CD14-positive monocyte (primary cell): ENCODE results near the gene ANKRD52. TPM values are rescaled to one million over a fixed set of nuclear protein-coding genes. Genes with fewer than 3 reads are reported as not detected.

Experiments used
- DNase-seq, 3 donors: peaks; one replicate each; pipeline ENCODE4 v3.0.0-alpha.2; 2011 to 2022
- H2AFZ ChIP-seq: 2 replicates; pipeline ENCODE4 v1.6.0; 2012; ENCODE audit warnings: mild to moderate bottlenecking, low read depth, low read length, inconsistent platforms; ENCODE audit not compliant: insufficient read depth, poor library complexity, severe bottlenecking
- H3K27ac ChIP-seq, 2 donors: 1 replicate in 1 of 2; 2 replicates in 1 of 2; pipeline ENCODE4 v1.5.1; 2012 to 2013; ENCODE audit warnings: low read length in 2 of 2, control low read depth in 1 of 2, inconsistent platforms in 1 of 2, low read depth in 1 of 2, mild to moderate bottlenecking in 1 of 2
- H3K27me3 ChIP-seq, 2 donors: one replicate each; pipeline versions ENCODE4 v1.6.0 to v1.6.1; 2011 to 2013; ENCODE audit warnings: low read length in 2 of 2; ENCODE audit not compliant: control insufficient read depth in 2 of 2, insufficient read depth in 2 of 2
- H3K36me3 ChIP-seq, 2 donors: replicated peaks in 1 of 2; 1 replicate in 1 of 2; 2 replicates in 1 of 2; pipeline versions ENCODE4 v1.5.1 to v1.6.1; 2012 to 2013; ENCODE audit warnings: low read length in 2 of 2, control low read depth in 1 of 2, inconsistent platforms in 1 of 2, mild to moderate bottlenecking in 1 of 2; ENCODE audit not compliant: insufficient read depth in 2 of 2, control insufficient read depth in 1 of 2
- H3K4me1 ChIP-seq, 2 donors: 1 replicate in 1 of 2; 2 replicates in 1 of 2; pipeline versions ENCODE4 v1.5.1 to v1.6.1; 2012 to 2013; ENCODE audit warnings: low read length in 2 of 2, control low read depth in 1 of 2, inconsistent platforms in 1 of 2, mild to moderate bottlenecking in 1 of 2, moderate library complexity in 1 of 2; ENCODE audit not compliant: insufficient read depth in 2 of 2, control insufficient read depth in 1 of 2
- H3K4me2 ChIP-seq: replicated peaks from 2 replicates; pipeline ENCODE3; 2012; ENCODE audit warnings: low read length, moderate library complexity, mild to moderate bottlenecking; ENCODE audit not compliant: poor library complexity, severe bottlenecking; ENCODE audit errors: extremely low read depth
- H3K4me3 ChIP-seq, 3 experiments: fragments of 200-600 bp in 1 of 3; sonication (generic) in 1 of 3; replicated peaks in 1 of 3; 1 replicate in 2 of 3; 2 replicates in 1 of 3; pipeline ENCODE4 v1.5.1; 2011 to 2013; ENCODE audit warnings: low read length in 3 of 3, mild to moderate bottlenecking in 3 of 3, control low read depth in 2 of 3, low read depth in 2 of 3, inconsistent platforms in 1 of 3, moderate library complexity in 1 of 3
- H3K79me2 ChIP-seq: 2 replicates; pipeline ENCODE4 v1.6.0; 2012; ENCODE audit warnings: mild to moderate bottlenecking, control low read depth, inconsistent platforms, low read length, moderate library complexity; ENCODE audit not compliant: insufficient read depth
- H3K9ac ChIP-seq: 2 replicates; pipeline ENCODE4 v1.6.0; 2017; ENCODE audit warnings: low read length, mild to moderate bottlenecking; ENCODE audit not compliant: insufficient read depth, poor library complexity, severe bottlenecking
- H3K9me3 ChIP-seq, 2 donors: replicated peaks in 1 of 2; 1 replicate in 1 of 2; 2 replicates in 1 of 2; pipeline versions ENCODE4 v1.5.1 to v1.6.1; 2012 to 2013; ENCODE audit warnings: low read length in 2 of 2, control low read depth in 1 of 2; ENCODE audit not compliant: control insufficient read depth in 1 of 2, insufficient read depth in 1 of 2
- H4K20me1 ChIP-seq: 2 replicates; pipeline ENCODE4 v1.6.0; 2012; ENCODE audit warnings: mild to moderate bottlenecking, low read length, control low read depth, moderate library complexity; ENCODE audit not compliant: insufficient read depth
- H3K27ac Mint-ChIP-seq, 7 donors: one replicate each; pipeline ENCODE4 v1.8.0; 2020; ENCODE audit warnings: mild to moderate bottlenecking in 7 of 7, mixed read lengths in 7 of 7, moderate library complexity in 6 of 7, inconsistent platforms in 2 of 7
- H3K27me3 Mint-ChIP-seq, 3 donors: one replicate each; pipeline ENCODE4 v1.8.0; 2021 to 2022; ENCODE audit warnings: low read depth in 3 of 3, mild to moderate bottlenecking in 3 of 3, mixed read lengths in 3 of 3, moderate library complexity in 3 of 3, inconsistent platforms in 1 of 3
- H3K36me3 Mint-ChIP-seq, 2 donors: one replicate each; pipeline ENCODE4 v1.8.0; 2020; ENCODE audit warnings: mixed read lengths in 2 of 2, inconsistent platforms in 1 of 2, mild to moderate bottlenecking in 1 of 2
- H3K4me1 Mint-ChIP-seq: one replicate; pipeline ENCODE4 v1.8.0; 2020; ENCODE audit warnings: mild to moderate bottlenecking, mixed read lengths
- H3K4me3 Mint-ChIP-seq, 2 donors: one replicate each; pipeline ENCODE4 v1.8.0; 2020; ENCODE audit warnings: mild to moderate bottlenecking in 2 of 2, mixed read lengths in 2 of 2, moderate library complexity in 1 of 2
- H3K9me3 Mint-ChIP-seq, 7 donors: one replicate each; pipeline ENCODE4 v1.8.0; 2020 to 2022; ENCODE audit warnings: mixed read lengths in 7 of 7, mild to moderate bottlenecking in 6 of 7, moderate library complexity in 6 of 7, inconsistent platforms in 2 of 7
- WGBS: methylation state at CpG from one replicate; pipeline ENCODE4 v1.1.5; 2013; ENCODE audit warnings: missing lambda C conversion rate; ENCODE audit not compliant: insufficient coverage; 5-methylcytosine and 5-hydroxymethylcytosine counted together
- intact Hi-C, 2 donors: fragments of 100-400 bp; cut with micrococcal nuclease; formaldehyde crosslinking; loops; one replicate each; pipeline versions ENCODE4 v1.15.0 to v1.15.1; 2023
- polyA plus RNA-seq, 3 donors: library from polyadenylated mRNA; depleted of rRNA in 1 of 3; unstranded in 2 of 3; stranded (reverse) in 1 of 3; fragments of 300-500 nt in 2 of 3; fragments of >200 nt in 1 of 3; fragmentation: Illumina TruSeq in 2 of 3; gene quantifications; 1 replicate in 2 of 3; 2 replicates in 1 of 3; pipeline ENCODE4 v1.2.3, GENCODE V29; 2012 to 2021
- TF ChIP-seq, protein P1 (sequence below): fragments of 200-600 bp; IDR thresholded peaks from one replicate; pipeline ENCODE4 v1.8.0; 2022; ENCODE audit warnings: antibody characterized with exemption, mild to moderate bottlenecking

The ANKRD52 gene
- polyA plus RNA-seq, 3 donors: 1.5 to 12.4 (median 2.4) TPM

GRCh38 chr12:56236091-56236490 lies 22.1 kb downstream of the ANKRD52 start:
- 100% methylated on average over 5 of the region's 6 CpGs for WGBS
- no peaks in the 10 kb centered on the region for H4K20me1 ChIP-seq
- peaks cover 8 to 28% of the 10 kb centered on the region in 2 donors for H3K36me3 ChIP-seq
- H3K79me2 ChIP-seq: no peaks in the 10 kb centered on the region
- H3K9ac ChIP-seq: no peak overlapping the region
- Mint-ChIP-seq H3K27ac (no peak overlapping the region), H3K27me3 (peaks cover 0 to 2% (median 0%) of the 10 kb centered on the region in 3 donors), H3K4me1 (no peaks in the 10 kb centered on the region), H3K36me3 (peaks cover 23 to 32% of the 10 kb centered on the region in 2 donors), H3K9me3 (no peaks in the 10 kb centered on the region), H3K4me3 (no peak overlapping the region)
- H2AFZ ChIP-seq: no peak overlapping the region
- intact Hi-C loops: no loop called here
- H3K9me3 ChIP-seq: no peaks in the 10 kb centered on the region
- no peak overlapping the region for H3K4me2 ChIP-seq
- no peak overlapping the region for H3K27ac ChIP-seq
- H3K4me3 ChIP-seq: no peak overlapping the region
- no peaks in the 10 kb centered on the region for H3K27me3 ChIP-seq
- H3K4me1 ChIP-seq: no peaks in the 10 kb centered on the region
- DNase-seq: no peak
- TF ChIP-seq, protein P1, sequence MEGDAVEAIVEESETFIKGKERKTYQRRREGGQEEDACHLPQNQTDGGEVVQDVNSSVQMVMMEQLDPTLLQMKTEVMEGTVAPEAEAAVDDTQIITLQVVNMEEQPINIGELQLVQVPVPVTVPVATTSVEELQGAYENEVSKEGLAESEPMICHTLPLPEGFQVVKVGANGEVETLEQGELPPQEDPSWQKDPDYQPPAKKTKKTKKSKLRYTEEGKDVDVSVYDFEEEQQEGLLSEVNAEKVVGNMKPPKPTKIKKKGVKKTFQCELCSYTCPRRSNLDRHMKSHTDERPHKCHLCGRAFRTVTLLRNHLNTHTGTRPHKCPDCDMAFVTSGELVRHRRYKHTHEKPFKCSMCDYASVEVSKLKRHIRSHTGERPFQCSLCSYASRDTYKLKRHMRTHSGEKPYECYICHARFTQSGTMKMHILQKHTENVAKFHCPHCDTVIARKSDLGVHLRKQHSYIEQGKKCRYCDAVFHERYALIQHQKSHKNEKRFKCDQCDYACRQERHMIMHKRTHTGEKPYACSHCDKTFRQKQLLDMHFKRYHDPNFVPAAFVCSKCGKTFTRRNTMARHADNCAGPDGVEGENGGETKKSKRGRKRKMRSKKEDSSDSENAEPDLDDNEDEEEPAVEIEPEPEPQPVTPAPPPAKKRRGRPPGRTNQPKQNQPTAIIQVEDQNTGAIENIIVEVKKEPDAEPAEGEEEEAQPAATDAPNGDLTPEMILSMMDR: no peak

- Histone ChIP-seq H3K4me3 (no peak overlapping the region), H3K79me2 (no peaks in the 10 kb centered on the region), H3K4me2 (no peak overlapping the region), H3K9me3 (no peaks in the 10 kb centered on the region), H3K27ac (no peak overlapping the region), H3K27me3 (no peaks in the 10 kb centered on the region), H3K36me3 (peaks cover 2 to 16% of the 10 kb centered on the region in 2 donors), H3K4me1 (no peaks in the 10 kb centered on the region), H2AFZ (no peak overlapping the region), H4K20me1 (no peaks in the 10 kb centered on the region), H3K9ac (no peak overlapping the region)
- TF ChIP-seq, protein P1: no peak
- peak overlapping the region in 1 of 7 donors; percentile 30 for H3K27ac Mint-ChIP-seq
- H3K36me3 Mint-ChIP-seq: peaks cover 12 to 20% of the 10 kb centered on the region in 2 donors
- H3K9me3 Mint-ChIP-seq: peaks cover 0 to 2% (median 0%) of the 10 kb centered on the region in 7 donors
- peaks cover 0 to 2% (median 1%) of the 10 kb centered on the region in 3 donors for H3K27me3 Mint-ChIP-seq
- DNase-seq: no peak
- peaks cover 5% of the 10 kb centered on the region for H3K4me1 Mint-ChIP-seq
- 92% methylated on average over 7 of the region's 16 CpGs for WGBS
- no peak overlapping the region for H3K4me3 Mint-ChIP-seq
- intact Hi-C loops: no loop called here
Observed at GRCh38 chr12:56234746-56235436, 23.3 kb downstream of the ANKRD52 start.
